HuH-7.5 (cell line): ENCODE results near the gene CCL23.
"Not testable (repeated sequence)": the region's sequence is repeated elsewhere in the genome, so short reads cannot be mapped to it uniquely, and the experiment has no call there.

Experiments used
- DNase-seq: peaks from one replicate; pipeline ENCODE4 v3.0.0; 2011; ENCODE audit warnings: low spot score

The CCL23 gene

GRCh38 chr17:36002631-36003030 is 15.1 kb downstream of the CCL23 start:
- no peak for DNase-seq

- no peak for DNase-seq
Measured at GRCh38 chr17:36001862-36002603, 15.7 kb downstream of the CCL23 start.

- DNase-seq = peak; percentile 8
Measured at GRCh38 chr17:36001110-36001771, 16.5 kb downstream of the CCL23 start, which contains the start of gene CCL15. Gene CCL15, minus strand, starts transcription at chr17:36001553. Its CDS starts 61 bp downstream, at chr17:36001492.

- peak; percentile 11 for DNase-seq
Measured at GRCh38 chr17:36000732-36001109, 17.1 kb downstream of the CCL23 start.

- DNase-seq = no peak
Measured at GRCh38 chr17:35998756-35999155, 19.0 kb downstream of the CCL23 start.

GRCh38 chr17:35998018-35998545 is 19.7 kb downstream of the CCL23 start:
- no peak for DNase-seq

GRCh38 chr17:35995346-35995745 is 22.4 kb downstream of the CCL23 start:
- DNase-seq = not testable (repeated sequence)

- no peak for DNase-seq
Measured at GRCh38 chr17:35991075-35991474, 26.7 kb downstream of the CCL23 start.

- no peak for DNase-seq
Measured at GRCh38 chr17:35988164-35988563, 29.6 kb downstream of the CCL23 start.

GRCh38 chr17:35986643-35987042 is 31.1 kb downstream of the CCL23 start, which contains the start of gene CCL14:
Gene CCL14, minus strand, starts transcription at chr17:35986729. Its CDS starts 80 bp downstream, at chr17:35986649.
- DNase-seq = no peak

- no peak for DNase-seq
Measured at GRCh38 chr17:35984140-35984539, 33.6 kb downstream of the CCL23 start.

- no peak for DNase-seq
Measured at GRCh38 chr17:35982409-35983191, 35.2 kb downstream of the CCL23 start.

GRCh38 chr17:35981908-35982330 is 35.9 kb downstream of the CCL23 start:
- no peak for DNase-seq

GRCh38 chr17:35981246-35981645 is 36.5 kb downstream of the CCL23 start, which contains the start of gene CCL16:
Gene CCL16, minus strand, starts transcription at chr17:35981497. Its CDS starts 77 bp downstream, at chr17:35981420.
- DNase-seq = no peak

- DNase-seq = no peak
Measured at GRCh38 chr17:35978346-35978745, 39.4 kb downstream of the CCL23 start.

GRCh38 chr17:35977509-35977908 is 40.3 kb downstream of the CCL23 start:
- no peak for DNase-seq

GRCh38 chr17:35973333-35974260 is 44.2 kb downstream of the CCL23 start:
- DNase-seq = peak; percentile 31

GRCh38 chr17:35972945-35973332 is 44.8 kb downstream of the CCL23 start:
- no peak for DNase-seq

GRCh38 chr17:35972535-35972934 is 45.2 kb downstream of the CCL23 start:
- DNase-seq = no peak

GRCh38 chr17:35972066-35972465 is 45.7 kb downstream of the CCL23 start:
- DNase-seq = no peak
